GM18951 (cell line): ENCODE results near the gene CYP2C9.

Experiments
- POLR2A ChIP-seq: IDR thresholded peaks from 4 replicates; pipeline ENCODE4 v1.6.1; 2011; ENCODE audit warnings: mild to moderate bottlenecking; ENCODE audit not compliant: insufficient read length, insufficient read depth; ENCODE audit errors: extremely low read depth
- in situ Hi-C: fragments of 300-500 bp; cut with MboI; formaldehyde crosslinking; loops from one replicate; pipeline ENCODE4 v1.12.0; 2022; ENCODE audit warnings: low sequenced_read_pairs, mixed read lengths, inconsistent platforms; ENCODE audit not compliant: unreplicated experiment

CYP2C9 gene

DNA sequence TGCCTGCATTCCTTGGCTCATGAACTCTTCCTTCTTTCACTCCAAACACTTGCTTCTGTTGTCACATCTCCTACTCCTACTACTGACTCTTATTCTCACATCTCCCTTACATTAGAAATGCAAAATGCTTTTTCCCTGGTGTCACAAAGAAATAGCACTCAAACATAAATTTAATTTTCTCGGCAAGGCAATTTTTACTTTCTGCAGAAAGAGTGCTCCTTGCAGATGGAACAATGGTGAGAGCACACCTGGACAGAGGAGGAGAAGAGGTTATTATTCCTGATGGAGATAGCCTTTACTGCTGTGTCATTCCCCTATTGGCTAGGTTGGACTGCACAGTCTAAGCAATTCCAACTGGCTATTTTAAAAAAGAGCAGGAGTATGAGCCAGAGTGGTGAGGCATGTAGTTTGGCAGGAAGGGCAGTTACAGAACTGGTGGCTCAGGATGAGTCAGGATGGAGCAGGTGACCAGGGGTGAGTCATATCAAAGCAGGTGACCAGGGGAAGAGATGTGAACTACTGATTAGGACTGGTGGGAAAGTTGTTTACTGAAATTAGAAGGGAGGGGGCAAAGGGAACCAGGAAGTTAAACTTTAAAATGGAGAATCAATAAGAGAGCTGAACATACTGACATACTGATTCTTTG is 52.9 kb downstream of the CYP2C9 start:
- in situ Hi-C loops = no loop called here
- no peak for TF ChIP-seq POLR2A

DNA sequence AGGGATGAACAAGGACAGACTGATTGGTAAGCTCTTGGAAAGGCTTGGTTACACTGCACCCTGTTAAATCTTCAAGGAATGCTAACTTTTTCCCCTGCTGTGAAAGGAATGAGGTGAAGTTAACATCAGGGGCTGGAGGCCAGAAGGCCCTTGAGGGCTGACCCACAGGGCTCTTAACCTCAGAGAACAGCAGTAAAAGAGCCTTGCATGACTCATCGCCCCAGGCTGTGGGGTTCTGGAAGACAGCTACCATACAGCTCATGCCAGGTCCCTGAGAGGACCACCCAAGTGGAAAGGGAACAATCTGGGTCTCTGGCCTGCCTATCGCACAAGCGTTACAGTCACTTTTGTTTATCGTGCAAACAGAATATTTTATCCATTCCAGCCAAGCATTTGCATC is 54.4 kb downstream of the CYP2C9 start:
- in situ Hi-C loops = no loop called here
- TF ChIP-seq POLR2A = no peak

GRCh38 chr10:94997741-94998174 is 59.3 kb downstream of the CYP2C9 start:
- in situ Hi-C loops = no loop called here
- TF ChIP-seq POLR2A = no peak

- in situ Hi-C loops = no loop called here
- no peak for TF ChIP-seq POLR2A
Observed at GRCh38 chr10:95026461-95026860, 88.0 kb downstream of the CYP2C9 start.

GRCh38 chr10:95031656-95032055 is 93.2 kb downstream of the CYP2C9 start:
- TF ChIP-seq POLR2A = no peak
- in situ Hi-C loops = no loop called here

DNA sequence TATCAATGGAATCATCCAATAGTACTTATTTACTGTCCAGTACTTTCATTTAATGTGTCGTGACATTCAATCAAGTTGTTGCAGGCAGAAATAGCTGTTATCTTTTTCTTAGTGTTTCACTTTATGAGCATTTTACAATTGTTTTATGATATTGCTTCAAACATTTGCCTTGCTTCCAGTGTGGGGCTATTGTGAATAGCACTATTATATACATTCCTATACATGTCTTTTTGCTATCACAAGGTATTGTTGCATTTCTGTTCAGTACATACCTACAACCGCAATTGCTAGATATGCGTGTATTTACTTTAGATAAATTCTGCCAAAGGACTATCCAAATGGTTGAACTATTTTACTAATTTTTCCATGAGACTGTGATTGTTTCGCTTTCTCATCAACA is 95.9 kb downstream of the CYP2C9 start:
- no peak for TF ChIP-seq POLR2A
- in situ Hi-C loops = no loop called here

DNA sequence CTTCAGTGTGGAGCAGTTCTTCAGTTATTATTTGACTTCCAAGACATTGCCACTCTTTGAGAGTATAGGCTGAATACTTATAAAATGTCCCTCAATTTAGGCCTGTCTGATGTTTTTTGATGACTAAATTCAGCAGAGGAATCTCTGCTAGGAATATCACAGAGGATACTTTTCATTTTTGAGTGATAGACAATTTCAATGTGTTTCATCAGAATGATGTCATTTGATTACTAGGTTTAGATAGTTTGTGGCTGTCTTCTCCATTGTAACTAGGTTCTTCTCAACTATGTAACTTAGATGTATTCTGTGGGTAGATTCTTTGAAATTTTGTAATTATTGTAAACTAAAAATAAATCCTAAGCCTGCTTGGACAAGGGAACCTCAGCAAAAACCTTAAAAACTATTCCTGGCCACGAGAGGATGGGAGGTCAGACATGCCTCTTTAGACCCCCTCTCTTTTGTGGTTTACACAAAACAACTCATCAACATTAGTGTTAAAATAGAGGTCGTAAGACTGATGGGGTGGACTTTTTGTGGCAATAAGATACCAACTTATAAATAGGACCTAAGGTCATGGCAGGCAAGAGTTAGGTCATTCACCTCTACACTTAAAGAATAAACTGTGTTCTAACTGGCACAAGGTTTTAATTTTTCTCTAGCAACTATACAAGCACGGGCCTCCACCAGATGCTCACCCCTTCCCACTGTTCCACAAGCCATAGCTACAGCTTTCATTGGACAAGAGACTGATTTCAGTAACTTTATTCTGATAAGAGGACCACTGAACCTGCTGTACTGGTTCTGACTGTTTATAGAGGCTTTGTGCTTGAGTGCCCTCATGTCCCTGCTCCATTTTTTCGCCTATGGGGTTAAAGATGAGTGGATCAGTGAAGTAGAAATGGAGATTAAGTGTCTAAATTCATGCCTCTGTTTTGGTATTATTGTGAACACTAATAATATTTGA is 97.2 kb downstream of the CYP2C9 start:
- in situ Hi-C loops = no loop called here
- no peak for TF ChIP-seq POLR2A

DNA sequence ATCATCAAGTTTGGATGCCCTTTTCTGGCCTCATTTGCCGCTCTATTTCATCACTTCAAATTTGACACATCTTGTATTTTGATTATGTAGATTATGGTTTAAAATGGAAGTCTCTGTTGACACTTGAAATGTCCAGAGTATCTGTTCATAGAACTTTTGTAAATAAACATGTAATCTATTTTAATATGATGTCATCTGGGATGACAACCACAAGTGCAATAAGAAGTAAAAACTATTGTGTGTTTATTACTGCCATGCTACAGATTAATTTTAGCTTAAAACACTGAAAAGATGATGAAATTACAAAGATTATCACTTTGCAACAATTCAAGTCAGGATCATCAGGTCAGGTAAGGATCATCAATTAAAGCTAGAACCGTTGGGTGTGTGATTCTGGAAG is 100.8 kb downstream of the CYP2C9 start:
- TF ChIP-seq POLR2A = no peak
- in situ Hi-C loops = no loop called here
